Choroid plexus epithelial cell (primary cell): ENCODE data around the gene PPARD.

ENCODE experiments used
- DNase-seq: peaks from one replicate; pipeline ENCODE4 v3.0.0-alpha.2; 2010; ENCODE audit warnings: low read depth
- H3K4me3 ChIP-seq: 2 replicates; pipeline ENCODE4 v1.5.1; 2011; ENCODE audit warnings: low read depth, mild to moderate bottlenecking, control low read depth, low read length, moderate library complexity
- TF ChIP-seq, protein P1 (sequence below): conservative IDR thresholded peaks from 2 replicates; pipeline ENCODE4 v1.5.1; 2011; ENCODE audit warnings: low read depth, mild to moderate bottlenecking, control low read depth, inconsistent platforms, low read length, moderate library complexity

Gene PPARD

DNA sequence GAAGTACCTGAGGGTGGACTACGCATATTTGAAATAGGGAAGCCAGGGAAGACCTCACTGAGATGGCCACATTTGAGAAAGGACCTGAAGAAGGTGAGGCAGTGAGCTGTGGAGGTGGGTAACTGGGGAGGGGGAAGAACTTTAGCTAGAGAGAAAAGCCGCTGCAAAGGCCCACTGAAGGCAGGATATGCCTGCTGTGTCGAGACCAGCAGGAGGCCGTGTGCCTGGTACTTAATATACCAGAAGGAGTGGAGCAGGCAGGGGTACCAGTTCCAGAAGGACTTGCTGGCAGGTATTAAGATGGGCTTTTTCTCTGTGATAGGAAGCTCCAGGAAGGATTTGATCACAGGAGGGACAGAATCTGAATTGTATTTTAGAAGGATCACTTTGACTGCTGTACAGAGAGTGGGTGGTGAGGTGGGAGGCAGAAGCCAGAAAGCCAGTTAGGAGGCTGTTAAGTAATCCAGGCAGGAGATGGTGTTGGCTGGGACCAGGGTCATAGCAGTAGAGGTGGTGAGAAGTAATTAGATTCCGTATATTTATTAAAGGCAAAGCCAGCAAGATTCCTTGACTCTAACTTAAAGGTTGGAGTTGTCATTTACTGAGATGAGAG, 55.6 kb downstream of the PPARD start:
- TF ChIP-seq, protein P1, sequence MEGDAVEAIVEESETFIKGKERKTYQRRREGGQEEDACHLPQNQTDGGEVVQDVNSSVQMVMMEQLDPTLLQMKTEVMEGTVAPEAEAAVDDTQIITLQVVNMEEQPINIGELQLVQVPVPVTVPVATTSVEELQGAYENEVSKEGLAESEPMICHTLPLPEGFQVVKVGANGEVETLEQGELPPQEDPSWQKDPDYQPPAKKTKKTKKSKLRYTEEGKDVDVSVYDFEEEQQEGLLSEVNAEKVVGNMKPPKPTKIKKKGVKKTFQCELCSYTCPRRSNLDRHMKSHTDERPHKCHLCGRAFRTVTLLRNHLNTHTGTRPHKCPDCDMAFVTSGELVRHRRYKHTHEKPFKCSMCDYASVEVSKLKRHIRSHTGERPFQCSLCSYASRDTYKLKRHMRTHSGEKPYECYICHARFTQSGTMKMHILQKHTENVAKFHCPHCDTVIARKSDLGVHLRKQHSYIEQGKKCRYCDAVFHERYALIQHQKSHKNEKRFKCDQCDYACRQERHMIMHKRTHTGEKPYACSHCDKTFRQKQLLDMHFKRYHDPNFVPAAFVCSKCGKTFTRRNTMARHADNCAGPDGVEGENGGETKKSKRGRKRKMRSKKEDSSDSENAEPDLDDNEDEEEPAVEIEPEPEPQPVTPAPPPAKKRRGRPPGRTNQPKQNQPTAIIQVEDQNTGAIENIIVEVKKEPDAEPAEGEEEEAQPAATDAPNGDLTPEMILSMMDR, result no peak

DNA sequence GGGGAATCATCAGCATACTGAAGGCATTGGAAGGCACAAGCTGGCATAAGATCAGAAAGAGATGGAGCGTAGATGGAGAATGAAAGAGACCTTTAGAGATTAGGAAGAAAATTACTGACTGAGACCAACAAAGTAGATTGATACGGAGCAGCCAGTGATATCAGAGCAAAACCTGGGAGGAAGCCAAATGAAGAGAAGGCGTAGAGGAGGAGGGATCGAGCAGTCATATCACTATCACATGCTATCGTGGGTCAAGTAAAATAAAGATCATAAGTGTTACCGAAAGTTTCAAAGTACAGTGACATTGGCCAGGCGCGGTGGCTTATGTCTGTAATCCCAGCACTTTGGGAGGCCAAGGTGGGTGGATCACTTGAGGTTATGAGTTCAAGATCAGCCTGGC, 56.2 kb downstream of the PPARD start:
- TF ChIP-seq, protein P1, result no peak
- no peak for DNase-seq
- H3K4me3 ChIP-seq, result no peak overlapping the region

More for the DNA sequence above, 55.6 kb downstream of the PPARD start:
- no peak for DNase-seq
- H3K4me3 ChIP-seq, result no peak overlapping the region

DNA sequence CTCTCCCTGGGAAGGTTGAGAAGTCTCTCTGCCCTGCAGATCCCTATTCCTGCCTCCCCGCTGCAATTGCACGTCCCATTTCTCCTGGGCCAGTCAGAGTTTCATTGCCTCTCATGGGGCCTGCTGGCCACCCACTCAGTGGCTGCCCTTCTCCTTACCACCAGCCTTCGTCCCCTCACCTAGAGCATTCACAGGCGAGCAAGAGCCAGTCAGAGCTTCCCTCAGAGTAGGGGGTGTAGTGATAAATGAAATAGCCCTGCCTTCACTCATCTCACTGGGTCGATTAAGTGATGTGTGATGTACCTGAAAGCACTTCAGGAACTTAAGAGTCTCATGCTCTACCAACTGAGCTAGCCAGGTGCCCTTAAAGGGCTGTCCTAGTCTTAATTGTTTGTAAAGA, 57.8 kb downstream of the PPARD start:
- H3K4me3 ChIP-seq, result no peak overlapping the region
- TF ChIP-seq, protein P1, result no peak
- DNase-seq, result no peak

DNA sequence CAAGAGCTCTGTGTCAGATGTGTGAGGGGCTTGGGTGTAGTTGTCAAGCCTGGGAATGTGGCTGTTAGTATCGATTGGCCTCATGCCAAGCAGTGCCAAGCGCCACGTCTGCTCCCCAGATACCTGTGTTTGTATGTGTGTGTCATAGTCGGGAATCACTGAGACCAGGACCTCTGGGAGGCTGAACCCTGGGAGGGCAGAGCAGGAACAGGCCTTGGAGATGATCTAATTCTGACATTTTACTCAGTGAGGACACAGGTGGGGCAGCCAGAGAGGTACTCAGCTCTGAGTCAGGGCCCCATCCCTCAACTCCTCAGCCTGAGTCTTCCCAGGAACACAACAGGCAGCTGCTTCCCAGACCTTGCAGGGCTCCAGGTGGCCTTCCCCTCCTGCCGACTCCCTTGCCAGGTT, 58.5 kb downstream of the PPARD start:
- DNase-seq, result no peak
- no peak overlapping the region for H3K4me3 ChIP-seq
- TF ChIP-seq, protein P1, result no peak

DNA sequence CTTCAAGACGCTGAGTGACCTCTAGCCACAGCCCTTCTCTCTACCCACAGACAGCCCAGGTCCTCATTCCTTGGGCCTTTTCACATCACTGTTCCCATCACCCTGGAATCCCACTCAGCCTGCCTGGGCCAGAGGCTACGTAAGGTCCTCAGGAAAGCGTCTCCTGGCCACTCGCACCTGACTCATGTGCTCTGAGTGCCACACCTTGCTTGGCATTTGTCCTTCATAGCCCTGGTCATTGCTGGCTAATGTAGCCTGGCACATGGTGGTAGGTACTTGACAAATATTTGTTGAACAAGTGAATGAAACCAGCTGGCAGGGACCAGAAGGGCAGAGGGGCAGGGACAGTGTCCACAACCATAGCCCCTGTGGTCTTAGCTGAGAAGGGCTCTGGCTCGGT, 59.2 kb downstream of the PPARD start:
- TF ChIP-seq, protein P1, result no peak
- DNase-seq, result no peak
- H3K4me3 ChIP-seq, result no peak overlapping the region

DNA sequence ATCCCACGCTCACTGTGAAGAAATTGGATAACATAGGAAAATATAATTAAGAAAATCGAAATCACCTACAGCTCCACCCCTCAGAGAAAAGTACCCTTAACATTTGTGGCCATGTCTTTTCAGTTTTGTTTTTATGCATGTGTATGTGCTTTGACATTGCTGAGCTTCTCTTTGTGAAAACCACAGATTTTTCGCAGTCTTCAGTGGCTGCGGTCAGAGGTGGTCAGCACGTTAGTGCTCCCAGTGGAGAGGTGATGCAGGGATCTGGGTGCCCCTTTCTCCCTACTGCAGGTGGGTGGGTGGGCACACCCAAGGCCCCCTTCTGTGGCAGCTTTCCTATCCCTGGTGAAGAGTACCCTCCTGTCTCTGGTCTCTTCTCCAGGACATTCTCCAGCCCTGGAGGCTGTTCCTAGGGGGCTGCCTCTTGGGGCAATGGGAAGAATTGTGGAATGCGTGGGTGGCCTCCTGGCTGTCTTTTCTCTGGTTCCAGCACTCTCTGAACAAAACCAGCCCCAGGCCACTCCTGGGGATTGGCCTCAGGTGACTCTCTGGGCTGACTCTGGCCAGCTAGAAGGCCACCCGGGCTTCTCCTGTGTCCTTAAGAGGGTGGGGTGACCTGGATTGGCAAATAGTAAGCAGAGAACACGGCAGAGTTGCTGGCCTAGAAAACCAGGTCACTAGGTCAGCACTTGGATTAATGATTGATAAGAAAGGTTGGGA, 59.9 kb downstream of the PPARD start:
- DNase-seq, result no peak
- H3K4me3 ChIP-seq, result no peak overlapping the region
- TF ChIP-seq, protein P1, result no peak

DNA sequence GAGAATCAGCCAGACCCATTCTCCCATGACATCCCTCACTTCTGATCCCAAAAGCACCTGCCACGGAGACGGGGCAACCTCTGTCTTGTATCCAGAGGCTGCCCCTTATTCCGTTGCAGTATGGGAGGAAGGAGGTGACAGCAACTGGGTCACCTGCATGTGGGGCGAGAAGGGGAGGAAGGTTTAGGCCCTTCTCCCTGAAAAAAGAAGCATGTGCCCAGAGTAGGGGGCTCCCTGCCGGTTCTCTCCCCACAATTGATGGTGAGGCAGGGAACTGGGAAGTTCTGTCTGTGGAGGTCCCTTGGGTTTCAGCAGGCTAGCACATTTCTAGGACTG, 60.5 kb downstream of the PPARD start:
- no peak for DNase-seq
- TF ChIP-seq, protein P1, result no peak
- no peak overlapping the region for H3K4me3 ChIP-seq
